WI38 (cell line): ENCODE results near the gene ASIC4.

Experiments
- H3K4me3 ChIP-seq: 2 replicates; pipeline ENCODE4 v1.5.1; 2011; ENCODE audit warnings: low read depth, mild to moderate bottlenecking, control low read depth, low read length
- CTCF ChIP-seq: IDR thresholded peaks from 2 replicates; pipeline ENCODE4 v1.5.1; 2012; ENCODE audit warnings: low read depth, mild to moderate bottlenecking, control low read depth, low read length

ASIC4 gene

GRCh38 chr2:219499555-219499954 lies 14.7 kb upstream of the ASIC4 start:
- peak overlapping the region; percentile 89 for H3K4me3 ChIP-seq
- no peak for TF ChIP-seq CTCF

GRCh38 chr2:219500135-219500534 lies 14.1 kb upstream of the ASIC4 start:
- H3K4me3 ChIP-seq = peak overlapping the region; percentile 89; the same call in 1 of the 2 replicates
- TF ChIP-seq CTCF = peak; percentile 23; the same call in 1 of the 2 replicates

- TF ChIP-seq CTCF = no peak
- H3K4me3 ChIP-seq = no peak overlapping the region
Measured at GRCh38 chr2:219501849-219502248, 12.4 kb upstream of the ASIC4 start.

- TF ChIP-seq CTCF = no peak
- H3K4me3 ChIP-seq = no peak overlapping the region
Measured at GRCh38 chr2:219502618-219503017, 11.7 kb upstream of the ASIC4 start.

- TF ChIP-seq CTCF = no peak
- H3K4me3 ChIP-seq = no peak overlapping the region
Measured at GRCh38 chr2:219505585-219505984, 8.7 kb upstream of the ASIC4 start.

- no peak overlapping the region for H3K4me3 ChIP-seq
- no peak for TF ChIP-seq CTCF
Measured at GRCh38 chr2:219506153-219506801, 8.0 kb upstream of the ASIC4 start.

GRCh38 chr2:219506802-219507526 lies 7.3 kb upstream of the ASIC4 start:
- H3K4me3 ChIP-seq = no peak overlapping the region
- TF ChIP-seq CTCF = no peak
